ENCODE results near the gene B9D2.

GRCh38 chr19:41323430-41324125 is 40.4 kb downstream of the B9D2 start:
- TF ChIP-seq, protein P1, sequence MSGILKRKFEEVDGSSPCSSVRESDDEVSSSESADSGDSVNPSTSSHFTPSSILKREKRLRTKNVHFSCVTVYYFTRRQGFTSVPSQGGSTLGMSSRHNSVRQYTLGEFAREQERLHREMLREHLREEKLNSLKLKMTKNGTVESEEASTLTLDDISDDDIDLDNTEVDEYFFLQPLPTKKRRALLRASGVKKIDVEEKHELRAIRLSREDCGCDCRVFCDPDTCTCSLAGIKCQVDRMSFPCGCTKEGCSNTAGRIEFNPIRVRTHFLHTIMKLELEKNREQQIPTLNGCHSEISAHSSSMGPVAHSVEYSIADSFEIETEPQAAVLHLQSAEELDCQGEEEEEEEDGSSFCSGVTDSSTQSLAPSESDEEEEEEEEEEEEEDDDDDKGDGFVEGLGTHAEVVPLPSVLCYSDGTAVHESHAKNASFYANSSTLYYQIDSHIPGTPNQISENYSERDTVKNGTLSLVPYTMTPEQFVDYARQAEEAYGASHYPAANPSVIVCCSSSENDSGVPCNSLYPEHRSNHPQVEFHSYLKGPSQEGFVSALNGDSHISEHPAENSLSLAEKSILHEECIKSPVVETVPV (CRISPR knock-in tag; IDR thresholded peaks at IDR 0.05): no peak
- TF ChIP-seq SNAI2 (CRISPR knock-in tag; IDR thresholded peaks at IDR 0.05) (no peak; the same call in 1 of the 2 replicates), ISL1 (CRISPR knock-in tag; IDR thresholded peaks at IDR 0.05) (no peak; the same call in 1 of the 2 replicates), ZFP3 (CRISPR knock-in tag; IDR thresholded peaks at IDR 0.05) (no peak; the same call in 1 of the 2 replicates), TOX (CRISPR knock-in tag; IDR thresholded peaks at IDR 0.05; ENCODE audit: borderline replicate concordance) (no peak), PATZ1 (CRISPR knock-in tag; IDR thresholded peaks at IDR 0.05; ENCODE audit: borderline replicate concordance) (peak; percentile 99), ARNTL (CRISPR knock-in tag; IDR thresholded peaks at IDR 0.05; ENCODE audit: borderline replicate concordance, low read depth) (no peak)
- TF ChIP-seq, protein P2, sequence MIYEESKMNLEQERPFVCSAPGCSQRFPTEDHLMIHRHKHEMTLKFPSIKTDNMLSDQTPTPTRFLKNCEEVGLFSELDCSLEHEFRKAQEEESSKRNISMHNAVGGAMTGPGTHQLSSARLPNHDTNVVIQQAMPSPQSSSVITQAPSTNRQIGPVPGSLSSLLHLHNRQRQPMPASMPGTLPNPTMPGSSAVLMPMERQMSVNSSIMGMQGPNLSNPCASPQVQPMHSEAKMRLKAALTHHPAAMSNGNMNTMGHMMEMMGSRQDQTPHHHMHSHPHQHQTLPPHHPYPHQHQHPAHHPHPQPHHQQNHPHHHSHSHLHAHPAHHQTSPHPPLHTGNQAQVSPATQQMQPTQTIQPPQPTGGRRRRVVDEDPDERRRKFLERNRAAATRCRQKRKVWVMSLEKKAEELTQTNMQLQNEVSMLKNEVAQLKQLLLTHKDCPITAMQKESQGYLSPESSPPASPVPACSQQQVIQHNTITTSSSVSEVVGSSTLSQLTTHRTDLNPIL (CRISPR knock-in tag; IDR thresholded peaks at IDR 0.05; ENCODE audit: low read depth): no peak

Data from SK-N-SH treated with all-trans-retinoic acid at 6 μM for 48 hours (cell line).